Neuron (in vitro differentiated cells): Measurements from ENCODE around the gene TACR2.

Source experiments
- H2AFZ ChIP-seq: one replicate; pipeline ENCODE4 v1.6.1; 2013; ENCODE audit warnings: low read depth, mild to moderate bottlenecking, inconsistent platforms, low read length, moderate library complexity
- H3K27me3 ChIP-seq: one replicate; pipeline ENCODE4 v1.6.1; 2013; ENCODE audit warnings: low read length; ENCODE audit not compliant: insufficient read depth
- H3K36me3 ChIP-seq: one replicate; pipeline ENCODE4 v1.6.1; 2013; ENCODE audit warnings: low read length; ENCODE audit not compliant: insufficient read depth
- H3K4me1 ChIP-seq: one replicate; pipeline ENCODE4 v1.6.1; 2013; ENCODE audit warnings: low read length; ENCODE audit not compliant: insufficient read depth
- H3K4me3 ChIP-seq: 2 replicates; pipeline ENCODE4 v1.5.1; 2013; ENCODE audit warnings: mild to moderate bottlenecking, low read length, moderate library complexity
- H3K9me3 ChIP-seq: one replicate; pipeline ENCODE4 v1.6.1; 2013; ENCODE audit warnings: low read length

TACR2 gene

GRCh38 chr10:69416695-69417094 lies at the start of gene TACR2:
TSS of gene TACR2 (minus strand) at chr10:69416918. CDS start at chr10:69416323, 595 bp downstream.
- no peaks in the 10 kb centered on the region for H3K9me3 ChIP-seq
- H3K36me3 ChIP-seq: no peaks in the 10 kb centered on the region
- H3K27me3 ChIP-seq: peaks cover 6% of the 10 kb centered on the region
- H2AFZ ChIP-seq: no peak within 1 kb of the TSS
- H3K4me3 ChIP-seq: no peak within 1 kb of the TSS
- no peaks in the 10 kb centered on the region for H3K4me1 ChIP-seq

GRCh38 chr10:69466158-69466490 lies 49.4 kb upstream of the TACR2 start:
- H3K27me3 ChIP-seq: peaks cover 10% of the 10 kb centered on the region
- H2AFZ ChIP-seq: no peak overlapping the region
- H3K36me3 ChIP-seq: no peaks in the 10 kb centered on the region
- peaks cover 11% of the 10 kb centered on the region for H3K4me1 ChIP-seq
- H3K9me3 ChIP-seq: no peaks in the 10 kb centered on the region
- H3K4me3 ChIP-seq: no peak overlapping the region

GRCh38 chr10:69465457-69466157 lies 48.9 kb upstream of the TACR2 start:
- H3K4me1 ChIP-seq: peaks cover 11% of the 10 kb centered on the region

GRCh38 chr10:69464801-69465401 lies 48.2 kb upstream of the TACR2 start:
- H2AFZ ChIP-seq: no peak overlapping the region
- H3K4me3 ChIP-seq: no peak overlapping the region
- H3K4me1 ChIP-seq: peaks cover 11% of the 10 kb centered on the region
- peaks cover 10% of the 10 kb centered on the region for H3K27me3 ChIP-seq
- no peaks in the 10 kb centered on the region for H3K36me3 ChIP-seq
- no peaks in the 10 kb centered on the region for H3K9me3 ChIP-seq

More at GRCh38 chr10:69465457-69466157, 48.9 kb upstream of the TACR2 start:
- H2AFZ ChIP-seq: no peak overlapping the region
- no peak overlapping the region for H3K4me3 ChIP-seq
- no peaks in the 10 kb centered on the region for H3K36me3 ChIP-seq
- H3K9me3 ChIP-seq: no peaks in the 10 kb centered on the region
- H3K27me3 ChIP-seq: peaks cover 10% of the 10 kb centered on the region

- H3K4me3 ChIP-seq: no peak overlapping the region
- H3K27me3 ChIP-seq: peaks cover 10% of the 10 kb centered on the region
- peaks cover 11% of the 10 kb centered on the region for H3K4me1 ChIP-seq
- no peaks in the 10 kb centered on the region for H3K9me3 ChIP-seq
- no peaks in the 10 kb centered on the region for H3K36me3 ChIP-seq
- H2AFZ ChIP-seq: no peak overlapping the region
Measured at GRCh38 chr10:69464401-69464800, 47.7 kb upstream of the TACR2 start.

- no peak overlapping the region for H3K4me3 ChIP-seq
- H3K4me1 ChIP-seq: peaks cover 11% of the 10 kb centered on the region
- no peaks in the 10 kb centered on the region for H3K9me3 ChIP-seq
- H3K36me3 ChIP-seq: no peaks in the 10 kb centered on the region
- peaks cover 10% of the 10 kb centered on the region for H3K27me3 ChIP-seq
- H2AFZ ChIP-seq: no peak overlapping the region
Measured at GRCh38 chr10:69463886-69464285, 47.2 kb upstream of the TACR2 start.

GRCh38 chr10:69461243-69462025 lies 44.7 kb upstream of the TACR2 start:
- H3K4me3 ChIP-seq: no peak overlapping the region
- peaks cover 3% of the 10 kb centered on the region for H3K4me1 ChIP-seq
- no peaks in the 10 kb centered on the region for H3K36me3 ChIP-seq
- H3K27me3 ChIP-seq: peaks cover 10% of the 10 kb centered on the region
- H3K9me3 ChIP-seq: no peaks in the 10 kb centered on the region
- no peak overlapping the region for H2AFZ ChIP-seq

GRCh38 chr10:69460576-69461242 lies 44.0 kb upstream of the TACR2 start:
- Histone ChIP-seq H3K4me1 (peaks cover 3% of the 10 kb centered on the region), H3K4me3 (no peak overlapping the region), H3K9me3 (no peaks in the 10 kb centered on the region), H3K27me3 (peaks cover 9% of the 10 kb centered on the region), H3K36me3 (no peaks in the 10 kb centered on the region), H2AFZ (no peak overlapping the region)

GRCh38 chr10:69459893-69460575 lies 43.3 kb upstream of the TACR2 start:
- Histone ChIP-seq H3K36me3 (no peaks in the 10 kb centered on the region), H2AFZ (no peak overlapping the region), H3K9me3 (no peaks in the 10 kb centered on the region), H3K4me1 (peaks cover 3% of the 10 kb centered on the region), H3K27me3 (peaks cover 6% of the 10 kb centered on the region), H3K4me3 (no peak overlapping the region)

- no peaks in the 10 kb centered on the region for H3K36me3 ChIP-seq
- H3K4me1 ChIP-seq: peaks cover 3% of the 10 kb centered on the region
- H3K9me3 ChIP-seq: no peaks in the 10 kb centered on the region
- no peaks in the 10 kb centered on the region for H3K27me3 ChIP-seq
- H2AFZ ChIP-seq: no peak overlapping the region
- H3K4me3 ChIP-seq: no peak overlapping the region
Measured at GRCh38 chr10:69459101-69459790, 42.5 kb upstream of the TACR2 start.

GRCh38 chr10:69458430-69459100 lies 41.8 kb upstream of the TACR2 start:
- Histone ChIP-seq H3K9me3 (no peaks in the 10 kb centered on the region), H2AFZ (no peak overlapping the region), H3K4me1 (peaks cover 3% of the 10 kb centered on the region), H3K36me3 (no peaks in the 10 kb centered on the region), H3K27me3 (no peaks in the 10 kb centered on the region), H3K4me3 (no peak overlapping the region)

- H3K36me3 ChIP-seq: no peaks in the 10 kb centered on the region
- H3K27me3 ChIP-seq: no peaks in the 10 kb centered on the region
- H3K9me3 ChIP-seq: no peaks in the 10 kb centered on the region
- H3K4me1 ChIP-seq: peaks cover 3% of the 10 kb centered on the region
- H3K4me3 ChIP-seq: no peak overlapping the region
- no peak overlapping the region for H2AFZ ChIP-seq
Measured at GRCh38 chr10:69457771-69458237, 41.1 kb upstream of the TACR2 start.
